HG03571 (cell line): ENCODE data around the gene DZIP1.
"Not testable (repeated sequence)": the region's sequence is repeated elsewhere in the genome, so short reads cannot be mapped to it uniquely, and the experiment has no call there.

Experiments used
- ATAC-seq: cut with Tn5 transposase; IDR thresholded peaks from one replicate; pipeline ENCODE4 v1.9.1; 2021; ENCODE audit not compliant: unreplicated experiment

Gene DZIP1

GRCh38 chr13:95603887-95604555 lies 40.5 kb downstream of the DZIP1 start:
- ATAC-seq = no peak

DNA sequence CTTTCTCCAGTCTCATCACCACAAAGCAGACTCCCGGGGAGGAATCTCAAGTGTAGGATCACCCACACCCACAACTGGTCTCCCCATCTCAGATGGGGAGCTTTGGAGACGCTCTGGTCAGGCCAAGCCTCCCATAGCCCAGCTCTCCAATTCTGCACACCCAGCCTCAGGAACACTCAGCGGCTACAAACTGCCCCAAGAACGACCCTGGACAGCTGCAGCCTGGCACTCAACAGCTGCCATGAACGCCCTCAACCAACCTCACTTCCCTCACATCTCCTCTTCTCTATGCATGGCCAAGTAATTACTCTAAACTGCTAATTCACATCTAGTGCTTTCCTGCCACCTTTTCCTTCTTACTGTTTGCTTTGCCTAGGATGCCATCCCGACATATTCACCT lies 42.6 kb downstream of the DZIP1 start:
- ATAC-seq = no peak

- no peak for ATAC-seq
Measured at GRCh38 chr13:95601216-95601615, 43.3 kb downstream of the DZIP1 start.

GRCh38 chr13:95596701-95597100 lies 47.8 kb downstream of the DZIP1 start:
- no peak for ATAC-seq

GRCh38 chr13:95593462-95593861 lies 51.0 kb downstream of the DZIP1 start:
- ATAC-seq = no peak

DNA sequence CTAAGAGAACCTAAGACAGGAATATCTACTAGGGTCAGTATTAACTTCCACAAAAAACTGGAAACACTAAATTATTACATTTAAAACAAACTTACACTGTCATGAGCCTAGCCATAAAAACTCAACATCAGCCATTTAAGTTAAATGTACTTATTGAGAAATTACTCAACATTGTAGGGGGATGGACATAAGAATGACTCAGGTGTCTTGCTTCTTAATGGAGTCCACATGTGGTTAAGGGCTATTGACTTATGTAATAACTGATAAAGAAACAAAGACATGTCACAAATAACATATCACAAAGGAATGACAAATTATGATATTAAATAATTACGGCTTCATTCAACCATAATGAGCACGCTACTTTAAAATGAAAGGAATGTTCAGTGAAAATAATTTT lies 55.8 kb downstream of the DZIP1 start:
- ATAC-seq = no peak

DNA sequence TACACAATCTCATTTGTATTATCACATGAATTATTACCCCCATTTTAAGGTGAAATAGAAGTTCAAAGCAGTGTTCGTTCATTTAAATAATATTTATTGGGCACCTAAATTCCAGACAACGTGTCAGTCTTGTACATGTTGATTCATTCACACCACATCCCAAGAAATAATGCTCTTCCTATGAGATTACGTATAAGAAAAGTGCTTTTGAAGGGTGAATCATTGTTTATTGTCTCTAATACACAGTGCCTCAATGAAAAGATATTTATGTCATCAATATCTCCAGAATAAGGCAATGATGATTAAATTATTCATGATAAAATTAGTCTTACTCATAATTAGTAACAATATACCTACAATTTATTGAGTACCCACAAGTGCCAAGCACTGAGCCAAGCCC lies 56.4 kb downstream of the DZIP1 start:
- ATAC-seq = no peak

DNA sequence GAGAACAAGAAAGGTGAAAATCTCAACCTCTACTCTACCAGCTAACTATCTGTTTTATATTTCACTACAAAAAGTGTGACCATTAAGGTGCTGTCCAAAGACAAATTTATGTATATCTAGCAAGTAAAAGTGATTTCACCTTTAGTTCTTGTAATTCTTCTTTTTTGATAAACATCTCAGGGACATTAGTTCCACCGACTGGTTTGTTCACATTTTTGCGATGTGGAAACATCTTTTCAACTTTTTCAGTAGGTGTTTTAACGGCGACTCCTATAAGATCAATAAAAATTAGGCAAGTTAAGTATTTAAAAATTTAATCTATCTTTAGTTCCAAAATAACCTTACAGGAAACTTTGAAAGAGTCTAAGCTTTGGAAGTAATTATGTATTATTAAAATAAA lies 58.6 kb downstream of the DZIP1 start:
- no peak for ATAC-seq

DNA sequence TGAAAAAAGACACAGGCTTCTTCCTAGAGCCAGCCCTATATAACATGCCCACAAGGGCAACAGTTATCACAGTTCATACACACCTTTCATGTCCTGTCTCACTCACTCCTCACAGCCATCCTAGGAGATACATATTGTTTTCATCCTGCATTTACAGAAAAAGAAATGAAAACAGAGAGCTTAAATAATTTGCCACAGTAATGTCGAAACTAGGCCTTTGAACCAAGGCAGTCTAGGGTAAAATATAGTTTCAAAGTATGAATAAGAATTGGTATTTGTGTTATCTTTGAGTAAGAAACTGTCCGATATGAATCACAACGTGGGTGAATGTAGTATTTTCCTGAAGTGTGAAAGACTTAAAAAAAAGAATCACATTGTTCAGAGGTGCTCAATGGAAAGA lies 65.2 kb downstream of the DZIP1 start:
- peak; percentile 69 for ATAC-seq

- no peak for ATAC-seq
Measured at GRCh38 chr13:95573221-95573620, 71.3 kb downstream of the DZIP1 start.

- ATAC-seq = no peak
Measured at GRCh38 chr13:95571941-95572340, 72.6 kb downstream of the DZIP1 start.

GRCh38 chr13:95570016-95570415 lies 74.5 kb downstream of the DZIP1 start:
- ATAC-seq = no peak

DNA sequence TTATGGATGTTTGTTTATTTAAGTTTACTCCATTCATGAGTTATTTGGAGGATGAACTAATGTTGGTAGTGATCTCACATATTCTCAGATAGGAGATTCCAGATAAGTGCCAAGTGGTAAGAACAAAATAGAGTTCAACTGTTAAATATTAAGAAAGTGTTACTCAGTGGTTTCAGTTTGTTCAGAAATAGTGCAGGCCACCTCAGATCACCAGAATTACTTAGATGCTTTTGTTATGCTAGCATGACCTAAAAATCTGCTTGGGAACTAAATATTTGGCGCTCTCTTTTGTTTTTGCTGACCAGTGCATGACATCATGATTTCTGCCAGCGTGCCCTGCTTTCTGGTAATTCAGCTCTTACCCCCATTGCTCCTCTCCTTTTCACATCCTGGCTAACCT lies 76.4 kb downstream of the DZIP1 start:
- ATAC-seq = no peak

GRCh38 chr13:95565758-95566157 lies 78.7 kb downstream of the DZIP1 start:
- ATAC-seq = not testable (repeated sequence)

- ATAC-seq = no peak
Measured at GRCh38 chr13:95564733-95565291, 79.7 kb downstream of the DZIP1 start.

DNA sequence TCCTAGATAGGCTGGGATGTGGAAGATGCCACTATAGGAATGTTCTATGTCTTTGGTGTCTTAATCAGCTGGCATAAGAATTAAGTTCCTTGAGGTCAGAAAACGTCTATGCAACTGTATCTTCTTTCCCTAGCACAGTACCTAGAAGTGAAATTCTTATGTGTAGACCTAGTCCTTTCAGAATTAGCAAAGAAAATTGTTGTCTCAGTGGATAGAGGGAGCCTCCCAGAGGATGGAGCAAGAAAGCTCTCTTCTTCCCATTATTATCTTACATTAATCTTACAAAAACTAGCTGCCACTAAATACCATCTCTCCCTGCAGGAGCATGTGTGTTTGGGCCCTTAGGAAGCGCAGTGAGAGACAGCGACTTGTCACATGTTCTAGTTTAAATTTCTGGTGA lies 80.4 kb downstream of the DZIP1 start:
- ATAC-seq = no peak

DNA sequence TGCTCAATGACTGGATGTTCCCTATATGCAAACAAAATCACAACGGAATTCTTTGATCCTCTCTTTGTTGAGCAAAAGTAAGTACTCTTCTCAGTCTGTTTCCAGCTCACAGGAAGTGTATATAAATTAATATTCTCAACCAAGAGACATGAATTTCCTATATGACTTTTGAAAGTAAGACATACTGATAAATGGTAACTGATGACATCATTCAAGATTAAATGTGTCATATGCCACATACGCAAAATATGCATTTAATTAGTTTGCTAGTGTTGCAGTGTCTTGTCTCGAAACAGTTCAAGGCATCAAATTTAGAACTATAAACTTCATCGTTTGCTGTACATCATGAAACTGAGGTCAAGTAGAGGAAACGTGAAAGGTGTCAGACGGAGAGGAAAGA lies 84.1 kb downstream of the DZIP1 start:
- no peak for ATAC-seq

GRCh38 chr13:95559100-95559499 lies 85.4 kb downstream of the DZIP1 start:
- ATAC-seq = no peak

DNA sequence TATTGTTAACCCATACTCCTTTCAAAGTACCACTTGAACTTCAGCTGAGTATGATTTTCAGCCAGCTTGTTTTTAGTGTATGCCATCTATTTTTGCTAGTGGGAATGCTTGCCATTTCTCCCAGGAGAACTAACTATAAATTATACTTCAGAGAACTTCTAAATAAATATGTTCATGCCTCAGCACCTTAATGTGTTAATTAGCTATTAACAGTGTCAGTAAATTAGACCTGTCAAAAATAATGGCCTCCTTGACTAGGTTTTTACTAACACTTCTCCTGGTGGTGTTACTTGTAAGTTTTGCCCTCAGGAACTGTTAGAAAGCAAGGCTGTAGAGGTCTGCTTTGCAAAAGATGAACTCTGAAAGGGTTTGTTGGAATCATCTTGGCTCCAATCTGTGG lies 87.5 kb downstream of the DZIP1 start:
- no peak for ATAC-seq

DNA sequence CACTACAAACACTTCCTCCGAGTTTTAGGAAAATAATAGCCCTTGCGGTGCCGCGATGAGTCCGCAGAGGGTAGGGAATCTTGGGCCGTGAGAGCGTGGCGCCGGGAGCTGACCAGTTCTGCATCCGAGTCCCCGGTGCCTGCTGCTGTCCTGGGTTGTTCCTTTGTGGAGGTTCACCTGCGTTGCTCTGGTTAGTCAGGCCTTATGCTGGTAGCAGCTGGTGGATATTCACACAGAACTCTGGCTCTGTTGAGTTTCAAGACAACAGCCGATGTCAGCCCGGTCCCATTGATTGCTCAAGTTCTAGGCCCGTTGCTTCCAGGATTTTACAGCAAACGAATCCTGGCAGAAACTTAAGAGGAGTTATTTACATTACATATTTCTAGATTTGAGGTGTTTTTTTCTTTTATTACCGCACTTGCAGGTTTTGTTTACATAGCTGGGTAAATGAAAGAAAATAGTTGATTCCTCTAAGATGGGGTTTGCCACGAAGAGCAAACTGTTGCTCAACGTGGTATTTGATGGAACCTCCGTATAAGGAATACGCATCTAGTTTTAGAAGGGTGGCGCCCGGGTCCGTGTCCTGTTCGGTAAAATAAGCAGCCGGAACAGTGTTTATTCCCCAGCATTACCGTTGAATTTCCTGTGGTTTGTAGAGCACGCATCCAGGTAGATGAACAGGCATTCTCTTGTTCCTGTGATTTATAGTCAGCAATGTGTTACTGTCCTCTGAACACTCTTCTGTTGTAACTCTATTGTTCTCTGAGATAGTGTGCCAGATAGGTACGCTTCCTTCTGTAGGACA lies 90.7 kb downstream of the DZIP1 start:
- ATAC-seq = no peak

DNA sequence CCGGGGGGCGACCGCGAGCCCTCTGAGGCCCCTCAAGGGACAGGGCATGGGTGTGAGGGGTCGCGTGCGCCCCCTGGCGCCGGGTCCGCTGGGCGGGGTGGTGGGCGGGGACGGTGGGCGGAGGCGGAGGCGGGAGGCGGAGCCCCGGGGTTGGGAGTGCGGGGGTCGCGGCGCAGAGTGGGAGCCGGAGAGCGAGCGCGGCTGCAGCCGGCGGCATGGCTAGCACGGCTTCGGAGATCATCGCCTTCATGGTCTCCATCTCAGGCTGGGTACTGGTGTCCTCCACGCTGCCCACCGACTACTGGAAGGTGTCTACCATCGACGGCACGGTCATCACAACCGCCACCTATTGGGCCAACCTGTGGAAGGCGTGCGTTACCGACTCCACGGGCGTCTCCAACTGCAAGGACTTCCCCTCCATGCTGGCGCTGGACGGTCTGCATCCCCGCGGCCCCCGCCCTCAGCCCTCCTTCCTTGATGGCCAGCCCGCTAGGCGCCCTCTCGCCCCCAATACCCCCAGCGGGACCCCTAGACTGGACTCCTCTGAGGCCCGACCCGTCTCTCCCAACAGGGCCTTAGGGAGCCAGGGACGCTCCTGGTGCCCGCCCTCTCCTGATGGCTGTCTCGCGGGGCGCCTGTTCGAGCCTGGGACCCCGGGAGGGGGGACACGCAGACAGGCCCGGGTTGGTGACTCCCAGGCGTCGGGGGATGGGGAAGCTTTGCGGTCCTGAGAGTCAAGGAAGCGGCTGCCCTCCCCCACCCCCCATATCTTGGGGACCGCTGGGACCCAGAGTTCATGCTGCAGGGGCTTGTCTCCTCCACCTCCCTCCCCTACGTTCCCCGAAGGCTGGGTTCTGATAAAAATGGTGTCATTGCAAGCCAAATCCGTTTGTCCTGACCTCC lies 91.7 kb downstream of the DZIP1 start, which contains the start of gene CLDN10:
Gene CLDN10, plus strand, starts transcription at position 182 of the 903 bp plus-strand sequence. Its CDS starts 34 bp downstream, at position 216.
- ATAC-seq = no peak
